Neural cell (in vitro differentiated cells): ENCODE measurements around the gene DPM2. TPM values are rescaled to one million over a fixed set of nuclear protein-coding genes. Genes with fewer than 3 reads are reported as not detected.

ENCODE experiments used
- H2AFZ ChIP-seq: fragments of 200-600, 300-800 bp; sonication (generic), shearing (Covaris generic); 2 replicates; pipeline ENCODE4 v1.6.0; 2014; ENCODE audit warnings: low read depth, mild to moderate bottlenecking, antibody characterized with exemption, low read length, moderate library complexity
- H3F3A ChIP-seq: fragments of 200-600 bp; shearing (Covaris generic); 2 replicates; pipeline ENCODE4 v1.6.1; 2016; ENCODE audit warnings: mild to moderate bottlenecking, moderate library complexity, mixed read lengths, antibody characterized with exemption, low read length; ENCODE audit not compliant: insufficient read depth, poor library complexity, severe bottlenecking
- H3K27ac ChIP-seq: fragments of 200-600, 300-800 bp; sonication (generic), shearing (Covaris generic); 2 replicates; pipeline ENCODE4 v1.5.1; 2014; ENCODE audit warnings: mild to moderate bottlenecking, low read length, moderate library complexity
- H3K27me3 ChIP-seq: fragments of 300-800, 200-600 bp; sonication (generic), shearing (Covaris generic); 2 replicates; pipeline ENCODE4 v1.6.0; 2014; ENCODE audit warnings: mild to moderate bottlenecking, low read depth, low read length, moderate library complexity; ENCODE audit not compliant: insufficient read depth
- H3K36me3 ChIP-seq: fragments of 300-800, 200-600 bp; sonication (generic), shearing (Covaris generic); 2 replicates; pipeline ENCODE4 v1.5.1; 2014; ENCODE audit warnings: mild to moderate bottlenecking, antibody characterized with exemption, low read length, moderate library complexity; ENCODE audit not compliant: insufficient read depth
- H3K4me2 ChIP-seq: fragments of 300-800, 200-600 bp; sonication (generic), shearing (Covaris generic); 2 replicates; pipeline ENCODE4 v1.6.0; 2014; ENCODE audit warnings: mild to moderate bottlenecking, low read length
- H3K4me3 ChIP-seq: fragments of 300-800, 200-600 bp; sonication (generic), shearing (Covaris generic); 2 replicates; pipeline ENCODE4 v1.5.1; 2014; ENCODE audit warnings: mild to moderate bottlenecking, low read length, moderate library complexity
- H3K79me2 ChIP-seq: fragments of 200-600 bp; shearing (Covaris generic); replicated peaks from 2 replicates; pipeline ENCODE4 v1.6.0; 2014; ENCODE audit warnings: mild to moderate bottlenecking, low read length, moderate library complexity; ENCODE audit not compliant: insufficient read depth
- H3K9ac ChIP-seq: fragments of 300-800, 200-600 bp; sonication (generic), shearing (Covaris generic); 2 replicates; pipeline ENCODE4 v1.6.1; 2016; ENCODE audit warnings: mild to moderate bottlenecking, low read length, mixed read lengths
- H3K9me2 ChIP-seq: fragments of 200-600 bp; shearing (Covaris generic); 2 replicates; pipeline ENCODE4 v1.6.1; 2016; ENCODE audit warnings: mild to moderate bottlenecking, low read length, mixed read lengths; ENCODE audit not compliant: insufficient read depth
- H3K9me3 ChIP-seq: fragments of 200-600, 300-800 bp; sonication (generic), shearing (Covaris generic); 2 replicates; pipeline ENCODE4 v1.6.1; 2016; ENCODE audit warnings: mild to moderate bottlenecking, mixed run types, low read length, moderate library complexity, mixed read lengths
- H4K20me1 ChIP-seq: fragments of 200-600 bp; shearing (Covaris generic); 2 replicates; pipeline ENCODE4 v1.6.1; 2016; ENCODE audit warnings: mild to moderate bottlenecking, mixed run types; ENCODE audit not compliant: insufficient read depth
- CTCF ChIP-seq: fragments of 450-650 bp; IDR thresholded peaks from 2 replicates; pipeline ENCODE4 v1.5.1; 2014; ENCODE audit warnings: antibody characterized with exemption, mild to moderate bottlenecking, moderate library complexity; ENCODE audit not compliant: poor library complexity, severe bottlenecking
- EP300 ChIP-seq: fragments of 450-650 bp; conservative IDR thresholded peaks from 2 replicates; pipeline ENCODE4 v1.6.1; 2014; ENCODE audit warnings: antibody characterized with exemption, mild to moderate bottlenecking, moderate library complexity; ENCODE audit not compliant: poor library complexity, severe bottlenecking
- EZH2 ChIP-seq: fragments of 200-600, 300-800 bp; shearing (Covaris generic), sonication (generic); IDR thresholded peaks from 2 replicates; pipeline ENCODE4 v1.6.1; 2014; ENCODE audit warnings: antibody characterized with exemption, low read length, borderline replicate concordance, mild to moderate bottlenecking; ENCODE audit not compliant: insufficient read depth, poor library complexity, severe bottlenecking
- MXI1 ChIP-seq: fragments of 450-650 bp; conservative IDR thresholded peaks from 2 replicates; pipeline ENCODE4 v1.6.1; 2014; ENCODE audit warnings: antibody characterized with exemption, mild to moderate bottlenecking; ENCODE audit not compliant: poor library complexity, severe bottlenecking
- POLR2AphosphoS5 ChIP-seq: IDR thresholded peaks from 2 replicates; pipeline ENCODE4 v1.6.1; 2012
- RAD21 ChIP-seq: fragments of 450-650 bp; conservative IDR thresholded peaks from 2 replicates; pipeline ENCODE4 v1.6.1; 2014; ENCODE audit warnings: antibody characterized with exemption, mild to moderate bottlenecking, moderate library complexity
- REST ChIP-seq: IDR thresholded peaks from 2 replicates; pipeline ENCODE4 v1.6.1; 2012; ENCODE audit warnings: borderline replicate concordance
- SMC3 ChIP-seq: fragments of 450-650 bp; conservative IDR thresholded peaks from 2 replicates; pipeline ENCODE4 v1.6.1; 2014; ENCODE audit warnings: antibody characterized with exemption, mild to moderate bottlenecking, moderate library complexity; ENCODE audit not compliant: poor library complexity
- TAF1 ChIP-seq: IDR thresholded peaks from 2 replicates; pipeline ENCODE4 v1.6.1; 2012; ENCODE audit warnings: low read depth
- polyA plus RNA-seq: library from polyadenylated mRNA; depleted of rRNA; stranded (reverse); fragments of >200 nt; gene quantifications from 2 replicates; pipeline ENCODE4 v1.2.3, GENCODE V29; 2014

DPM2 gene
- polyA plus RNA-seq, 1 donor from 2014 or later: 30.5 TPM

GRCh38 chr9:127973169-127974000, 35.7 kb upstream of the DPM2 start:
- H3K36me3 ChIP-seq: no peaks in the 10 kb centered on the region
- peaks cover 67% of the 10 kb centered on the region for H3K79me2 ChIP-seq
- no peak overlapping the region for H3K27ac ChIP-seq
- no peak overlapping the region for H3K4me2 ChIP-seq
- TF ChIP-seq CTCF (no peak), MXI1 (no peak), SMC3 (no peak), EZH2 (no peak), POLR2AphosphoS5 (no peak), RAD21 (no peak), TAF1 (no peak), REST (no peak), EP300 (no peak)
- no peaks in the 10 kb centered on the region for H3K9me3 ChIP-seq
- no peaks in the 10 kb centered on the region for H3F3A ChIP-seq
- H3K9ac ChIP-seq: no peak overlapping the region
- peaks cover 9% of the 10 kb centered on the region for H4K20me1 ChIP-seq
- no peak overlapping the region for H2AFZ ChIP-seq
- H3K27me3 ChIP-seq: no peaks in the 10 kb centered on the region
- H3K4me3 ChIP-seq: no peak overlapping the region
- no peaks in the 10 kb centered on the region for H3K9me2 ChIP-seq

DNA sequence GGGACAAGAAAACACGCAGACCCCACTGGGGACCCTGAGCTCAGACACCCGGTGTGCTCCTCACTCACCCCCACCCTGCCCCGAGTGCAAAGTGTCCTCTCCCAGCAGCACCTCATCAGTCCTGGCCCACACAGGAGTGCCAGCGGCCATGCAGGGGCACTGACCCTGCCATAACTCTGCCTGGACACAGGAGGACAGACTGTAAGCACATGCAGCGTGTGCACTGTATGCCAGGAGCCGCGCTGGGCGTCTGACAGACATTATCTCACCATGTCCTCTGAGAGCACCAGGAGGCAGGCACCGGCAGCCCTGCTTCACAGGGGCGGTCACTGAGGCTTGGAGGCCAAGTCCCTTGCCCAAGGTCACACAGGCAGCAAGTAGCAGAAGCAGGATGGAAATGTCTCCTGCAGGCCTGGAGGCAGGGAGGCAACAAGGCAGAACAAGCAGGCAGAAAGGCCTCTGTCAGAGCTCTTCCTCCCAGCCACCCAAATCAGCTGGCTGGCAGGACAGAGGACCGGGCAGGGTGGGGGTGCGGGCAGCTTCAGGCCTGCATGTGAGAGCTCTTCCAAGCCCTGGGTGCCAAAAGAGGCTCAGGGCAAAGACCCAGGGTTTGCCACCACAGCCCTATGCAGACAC, 34.7 kb upstream of the DPM2 start:
- H3K4me2 ChIP-seq: no peak overlapping the region
- no peaks in the 10 kb centered on the region for H3F3A ChIP-seq
- no peak overlapping the region for H3K4me3 ChIP-seq
- no peaks in the 10 kb centered on the region for H3K36me3 ChIP-seq
- peak overlapping the region; percentile 24 for H3K9ac ChIP-seq
- no peak overlapping the region for H3K27ac ChIP-seq
- H4K20me1 ChIP-seq: peaks cover under 1% of the 10 kb centered on the region
- no peaks in the 10 kb centered on the region for H3K9me3 ChIP-seq
- no peaks in the 10 kb centered on the region for H3K27me3 ChIP-seq
- H2AFZ ChIP-seq: no peak overlapping the region
- peaks cover 66% of the 10 kb centered on the region for H3K79me2 ChIP-seq
- no peaks in the 10 kb centered on the region for H3K9me2 ChIP-seq
- no peak for TF ChIP-seq EP300
- no peak for TF ChIP-seq TAF1
- TF ChIP-seq REST: no peak
- TF ChIP-seq CTCF: no peak
